K562 (cell line): ENCODE results near the gene SV2C. TPM values are rescaled to one million over a fixed set of nuclear protein-coding genes. Genes with fewer than 3 reads are reported as not detected.

Experiments
- ATAC-seq: fragments of 200-7000 bp; cut with Tn5 transposase; 3 replicates; pipeline ENCODE4 v1.9.1; 2020; ENCODE audit warnings: moderate library complexity
- BruUV-seq: library from RNA; stranded (reverse); fragments of 400-500 nt; replicated peaks from 2 replicates; lab custom pipeline; 2021; lab: Mats Ljungman, UMichigan
- CTCF ChIA-PET: fragments of 300-600 bp; formaldehyde crosslinking; extraction: SDS; loops from one replicate; lab custom pipeline; 2021; ENCODE audit warnings: low intra/inter-chr PET ratio; lab: Yijun Ruan, JAX
- POLR2A ChIA-PET: fragments of 300-600, 350-650 bp; sonication (Branson Sonifier 250); formaldehyde crosslinking; extraction: SDS; loops from one replicate; lab custom pipeline; 2021; ENCODE audit warnings: antibody characterized with exemption, inconsistent platforms; lab: Yijun Ruan, JAX
- DNase-seq, 4 experiments: peaks; one replicate each; pipeline versions ENCODE4 v3.0.0 to v3.0.0-alpha.2; 2011 to 2018; ENCODE audit warnings: low spot score in 3 of 4, mixed read lengths in 3 of 4; ENCODE audit errors: extremely low read depth in 1 of 4
- FAIRE-seq: peaks from 2 replicates; lab custom pipeline; 2011; peaks lifted over from hg19 to GRCh38; lab: Jason Lieb, UNC
- H2AFZ ChIP-seq: 2 replicates; pipeline ENCODE4 v1.6.0; 2011; ENCODE audit warnings: low read depth, low read length, control low read depth, inconsistent platforms
- H3K27ac ChIP-seq: fragments of 200-600 bp; 3 replicates; pipeline ENCODE4 v1.8.0; 2011; ENCODE audit warnings: low read depth, mild to moderate bottlenecking, control low read depth, inconsistent platforms, low read length, moderate library complexity, mixed read lengths; ENCODE audit errors: extremely low read depth
- H3K27me3 ChIP-seq, 2 experiments: fragments of 300-600 bp in 1 of 2; 2 replicates in 1 of 2; 3 replicates in 1 of 2; pipeline versions ENCODE4 v1.6.0 to v1.8.0; 2011; ENCODE audit warnings: inconsistent platforms in 2 of 2, low read length in 2 of 2, mild to moderate bottlenecking in 1 of 2, mixed read lengths in 1 of 2, moderate library complexity in 1 of 2; ENCODE audit not compliant: control insufficient read depth in 2 of 2, insufficient read depth in 2 of 2
- H3K36me3 ChIP-seq: fragments of 300-600 bp; 3 replicates; pipeline ENCODE4 v1.8.0; 2011; ENCODE audit warnings: mild to moderate bottlenecking, low read length, inconsistent platforms; ENCODE audit not compliant: control insufficient read depth, insufficient read depth
- H3K4me1 ChIP-seq, 2 experiments: fragments of 200-600 bp in 1 of 2; replicated peaks in 1 of 2; 2 replicates in 1 of 2; 3 replicates in 1 of 2; pipeline versions ENCODE4 v1.5.1 to v1.8.0; 2011; ENCODE audit warnings: inconsistent platforms in 2 of 2, low read length in 2 of 2, mild to moderate bottlenecking in 1 of 2, mixed read lengths in 1 of 2, moderate library complexity in 1 of 2; ENCODE audit not compliant: control insufficient read depth in 2 of 2, insufficient read depth in 2 of 2
- H3K4me2 ChIP-seq: 2 replicates; pipeline ENCODE4 v1.6.1; 2011; ENCODE audit warnings: low read length, control low read depth, inconsistent platforms, mixed read lengths; ENCODE audit not compliant: insufficient read depth
- H3K4me3 ChIP-seq: fragments of 200-600 bp; sonication (generic), shearing (Covaris generic); 2 replicates; pipeline ENCODE4 v1.5.1; 2016; ENCODE audit warnings: control low read depth, inconsistent platforms
- H3K79me2 ChIP-seq: fragments of 200-600 bp; 3 replicates; pipeline ENCODE4 v1.8.0; 2011; ENCODE audit warnings: low read length, inconsistent platforms; ENCODE audit not compliant: control insufficient read depth, insufficient read depth
- H3K9ac ChIP-seq, 2 experiments: 2 replicates each; pipeline versions ENCODE4 v1.6.0 to v1.6.1; 2011; ENCODE audit warnings: low read depth in 2 of 2, low read length in 2 of 2, control low read depth in 1 of 2, inconsistent platforms in 1 of 2, mild to moderate bottlenecking in 1 of 2, mixed read lengths in 1 of 2; ENCODE audit not compliant: insufficient read depth in 1 of 2
- H3K9me1 ChIP-seq: one replicate; pipeline ENCODE4 v1.6.0; 2011; ENCODE audit warnings: inconsistent platforms, mild to moderate bottlenecking, low read length, moderate library complexity; ENCODE audit not compliant: control insufficient read depth, insufficient read depth
- H3K9me3 ChIP-seq: replicated peaks from 2 replicates; pipeline ENCODE4 v1.5.1; 2011; ENCODE audit warnings: low read depth, low read length, inconsistent platforms; ENCODE audit not compliant: control insufficient read depth, insufficient read depth
- H4K20me1 ChIP-seq: replicated peaks from 2 replicates; pipeline ENCODE4 v1.6.1; 2011; ENCODE audit warnings: low read length, inconsistent platforms, mixed read lengths; ENCODE audit not compliant: control insufficient read depth, insufficient read depth
- ATF7 ChIP-seq: fragments of 450-650 bp; IDR thresholded peaks from 2 replicates; pipeline ENCODE4 v1.7.1; 2014; ENCODE audit warnings: mild to moderate bottlenecking, moderate library complexity
- CBX2 ChIP-seq: fragments of 200-600 bp; sonication (generic); IDR thresholded peaks from one replicate; pipeline ENCODE4 v1.6.1; 2012; ENCODE audit warnings: mild to moderate bottlenecking, low read length, inconsistent platforms; ENCODE audit not compliant: insufficient read depth, poor library complexity, severe bottlenecking
- FOXJ2 ChIP-seq: fragments of 200-800 bp; sonication (Bioruptor generic); IDR thresholded peaks from 2 replicates; pipeline ENCODE4 v1.6.1; 2016; ENCODE audit warnings: missing genetic modification characterization, missing compliant biosample characterization
- GABPA ChIP-seq: fragments of 200-800 bp; sonication (Bioruptor generic); conservative IDR thresholded peaks from 2 replicates; pipeline ENCODE4 v1.6.1; 2016; ENCODE audit warnings: low read depth, missing genetic modification characterization, missing compliant biosample characterization
- HNRNPH1 ChIP-seq: fragments of 200-400 bp; formaldehyde crosslinking; optimal IDR thresholded peaks from 2 replicates; pipeline ENCODE3; 2017; ENCODE audit warnings: low read depth, mild to moderate bottlenecking, low read length, moderate library complexity
- JUND ChIP-seq, 2 experiments: IDR thresholded peaks; 2 replicates in 1 of 2; 3 replicates in 1 of 2; pipeline ENCODE4 v1.6.1; 2011; ENCODE audit warnings: borderline replicate concordance in 2 of 2, low read depth in 2 of 2, low read length in 2 of 2, improper control_type of control experiment in 1 of 2, missing biosample characterization in 1 of 2, missing genetic modification characterization in 1 of 2, missing genetic modification reagents in 1 of 2
- KLF13 ChIP-seq: fragments of 450-650 bp; IDR thresholded peaks from 2 replicates; pipeline ENCODE4 v1.6.1; 2016; ENCODE audit warnings: missing genetic modification characterization, low read depth, mild to moderate bottlenecking, missing compliant biosample characterization, moderate library complexity, borderline replicate concordance
- KLF16 ChIP-seq: IDR thresholded peaks from 2 replicates; pipeline ENCODE4 v1.6.1; 2016; ENCODE audit warnings: antibody characterized with exemption
- POU5F1 ChIP-seq: fragments of 150-350 bp; IDR thresholded peaks from 2 replicates; pipeline ENCODE4 v1.6.1; 2014; ENCODE audit warnings: borderline replicate concordance, low read length, low read depth, mild to moderate bottlenecking; ENCODE audit not compliant: partially characterized antibody
- PPARD ChIP-seq: fragments of 250-450 bp; sonication (Bioruptor Pico); IDR thresholded peaks from 2 replicates; pipeline ENCODE4 v1.8.0; 2022; ENCODE audit warnings: inconsistent platforms, mild to moderate bottlenecking, moderate library complexity
- SAFB2 ChIP-seq: fragments of 200-400 bp; formaldehyde crosslinking; IDR thresholded peaks from 2 replicates; pipeline ENCODE4 v1.6.1; 2018; ENCODE audit warnings: borderline replicate concordance, low read length, low read depth, moderate library complexity; ENCODE audit not compliant: severe bottlenecking
- SIX5 ChIP-seq, 2 experiments: IDR thresholded peaks; 2 replicates each; pipeline ENCODE4 v1.6.1; 2011; ENCODE audit warnings: low read length in 2 of 2, borderline replicate concordance in 1 of 2, low read depth in 1 of 2, mild to moderate bottlenecking in 1 of 2, moderate library complexity in 1 of 2; ENCODE audit not compliant: insufficient read depth in 1 of 2
- ZNF551 ChIP-seq: fragments of 250-450 bp; sonication (Bioruptor Pico); IDR thresholded peaks from 2 replicates; pipeline ENCODE4 v1.5.0; 2021; ENCODE audit warnings: mild to moderate bottlenecking, moderate library complexity
- ZNF717 ChIP-seq: fragments of 250-450 bp; sonication (Bioruptor Pico); IDR thresholded peaks from 2 replicates; pipeline ENCODE4 v1.5.0; 2021
- WGBS: fragments of 100-300 bp; shearing (Covaris generic); methylation state at CpG from one replicate; pipeline ENCODE4 v1.1.6; 2016; ENCODE audit warnings: low coverage, mixed read lengths; ENCODE audit not compliant: insufficient coverage; ENCODE audit errors: missing lambda C conversion rate; 5-methylcytosine and 5-hydroxymethylcytosine counted together
- in situ Hi-C: fragments of 300-500 bp; cut with MboI; formaldehyde crosslinking; loops from 4 replicates; pipeline ENCODE4 v1.15.0; 2018; ENCODE audit warnings: inconsistent platforms, mixed read lengths
- intact Hi-C: fragments of 100-400 bp; cut with micrococcal nuclease; formaldehyde crosslinking; loops from 2 replicates; pipeline ENCODE4 v1.14.2; 2022
- polyA plus RNA-seq, 8 experiments: library from polyadenylated mRNA; depleted of rRNA in 4 of 8; stranded (reverse) in 5 of 8; unstranded in 3 of 8; fragments of >200 nt; fragmentation: Nextera tagmentation in 2 of 8; fragmentation: Illumina TruSeq in 1 of 8; extraction: Ambion mirVana in 2 of 8; extraction: Trizol in 1 of 8; gene quantifications; 2 replicates each; pipeline versions ENCODE4 v1.2.1 to v1.2.3, GENCODE V29; 2011 to 2014; ENCODE audit warnings: inconsistent platforms in 1 of 8, missing spikeins in 1 of 8
- total RNA-seq, 7 experiments: library from RNA; depleted of rRNA in 6 of 7; stranded (reverse); fragments of >200 nt in 6 of 7; fragmentation: Illumina TruSeq in 2 of 7; extraction: Trizol in 2 of 7; gene quantifications; 2 replicates each; pipeline versions ENCODE4 v1.2.1 to v1.2.3, GENCODE V29; 2011 to 2021; ENCODE audit warnings: low replicate concordance in 1 of 7
- TF ChIP-seq, protein P1 (sequence below): fragments of 450-650 bp; IDR thresholded peaks from 2 replicates; pipeline ENCODE4 v1.6.1; 2016; ENCODE audit warnings: low read depth, mild to moderate bottlenecking, moderate library complexity

The SV2C gene
- total and polyA plus RNA-seq, 9 of the 15 experiments (the other 6 are each of a cell fraction or from before 2014, with no cell fraction given) = 0.05 TPM; not detected in 8

DNA sequence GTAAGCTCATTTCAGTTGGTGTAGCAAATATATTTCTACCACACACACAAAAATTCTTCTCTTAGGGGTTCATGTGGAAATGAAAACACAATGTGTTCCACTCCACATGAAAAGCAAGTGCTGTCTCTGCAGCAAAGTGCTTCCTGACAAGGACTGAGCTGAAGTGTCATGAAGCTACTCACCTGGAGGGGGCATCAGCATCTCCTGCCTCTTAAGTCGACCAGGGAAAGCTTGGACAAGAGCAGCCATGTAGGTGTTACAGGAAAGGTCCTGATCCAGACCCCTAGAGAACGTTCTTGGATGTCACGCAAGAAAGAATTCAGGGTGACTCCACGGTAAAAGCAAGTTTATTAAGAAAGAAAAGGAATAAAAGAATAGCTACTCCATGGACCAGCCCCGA is 62.8 kb downstream of the SV2C start (continued):
- TF ChIP-seq PPARD (CRISPR knock-in tag) = no peak
- no peak for TF ChIP-seq POU5F1

DNA sequence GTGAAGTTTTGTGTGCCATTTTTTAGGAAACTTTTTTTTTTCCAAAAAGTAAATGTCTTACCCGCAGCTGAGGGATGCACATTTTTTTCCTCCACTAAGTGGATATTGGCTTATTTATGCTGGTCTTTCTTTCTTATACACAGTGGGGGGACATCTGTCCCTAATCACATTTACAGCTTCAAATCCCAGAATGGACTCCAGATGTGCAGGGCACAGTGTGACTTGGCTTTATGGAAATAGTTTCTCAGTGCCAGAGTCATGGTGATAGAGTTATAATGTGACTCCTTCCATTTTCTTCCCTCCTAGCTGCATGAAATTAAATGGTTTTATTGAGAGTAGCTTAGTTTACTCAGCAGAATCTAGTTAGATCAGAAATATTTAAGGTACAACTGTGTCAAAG is 66.5 kb downstream of the SV2C start:
- H3K79me2 ChIP-seq = no peaks in the 10 kb centered on the region
- 8% methylated on average over 1 of the region's 1 CpG for WGBS
- no peak for FAIRE-seq
- no peaks in the 10 kb centered on the region for H3K4me1 ChIP-seq
- CTCF ChIA-PET = no interaction called here
- H3K36me3 ChIP-seq = no peaks in the 10 kb centered on the region
- no peak for TF ChIP-seq SIX5 (IDR thresholded peaks at IDR 0.05; ENCODE audit: borderline replicate concordance in 1 of 2, insufficient read depth in 1 of 2, low read depth in 1 of 2, low read length in 2 of 2)
- TF ChIP-seq JUND (IDR thresholded peaks at IDR 0.05; ENCODE audit: borderline replicate concordance, low read depth, low read length) = no peak
- no peak for TF ChIP-seq JUND (tag; IDR thresholded peaks at IDR 0.05; ENCODE audit: borderline replicate concordance, low read depth, low read length)
- TF ChIP-seq KLF13 (tag) = no peak
- no peak for TF ChIP-seq ATF7
- TF ChIP-seq, protein P1, sequence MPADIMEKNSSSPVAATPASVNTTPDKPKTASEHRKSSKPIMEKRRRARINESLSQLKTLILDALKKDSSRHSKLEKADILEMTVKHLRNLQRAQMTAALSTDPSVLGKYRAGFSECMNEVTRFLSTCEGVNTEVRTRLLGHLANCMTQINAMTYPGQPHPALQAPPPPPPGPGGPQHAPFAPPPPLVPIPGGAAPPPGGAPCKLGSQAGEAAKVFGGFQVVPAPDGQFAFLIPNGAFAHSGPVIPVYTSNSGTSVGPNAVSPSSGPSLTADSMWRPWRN = no peak
- no peak for TF ChIP-seq HNRNPH1
- TF ChIP-seq ZNF717 = no peak
- TF ChIP-seq ZNF551 = no peak
- TF ChIP-seq GABPA (tag) = no peak
- no peak for TF ChIP-seq FOXJ2 (tag)
- TF ChIP-seq KLF16 = no peak
- no peak for TF ChIP-seq SAFB2
- no peak for TF ChIP-seq CBX2
- TF ChIP-seq, all 486 proteins: peak for 0
- Histone ChIP-seq H3K27ac (no peak overlapping the region), H2AFZ (no peak overlapping the region), H3K9ac (no peak overlapping the region), H3K27me3 (no peaks in the 10 kb centered on the region), H3K4me2 (no peak overlapping the region), H3K9me3 (no peaks in the 10 kb centered on the region), H3K4me3 (no peak overlapping the region), H3K9me1 (no peaks in the 10 kb centered on the region), H4K20me1 (no peaks in the 10 kb centered on the region)
- intact Hi-C loops (no loop called here), in situ Hi-C loops (no loop called here)
- no peak for ATAC-seq
- no TSS peak for BruUV-seq
- POLR2A ChIA-PET = no interaction called here
- no peak for DNase-seq
